ENCODE data around the gene SAP30BP. TPM values are rescaled to one million over a fixed set of nuclear protein-coding genes. Genes with fewer than 3 reads are reported as not detected.
"Not testable (repeated sequence)": the region's sequence is repeated elsewhere in the genome, so short reads cannot be mapped to it uniquely, and the experiment has no call there.

SAP30BP gene
- total RNA-seq, 1 donor: 45.8 TPM

DNA sequence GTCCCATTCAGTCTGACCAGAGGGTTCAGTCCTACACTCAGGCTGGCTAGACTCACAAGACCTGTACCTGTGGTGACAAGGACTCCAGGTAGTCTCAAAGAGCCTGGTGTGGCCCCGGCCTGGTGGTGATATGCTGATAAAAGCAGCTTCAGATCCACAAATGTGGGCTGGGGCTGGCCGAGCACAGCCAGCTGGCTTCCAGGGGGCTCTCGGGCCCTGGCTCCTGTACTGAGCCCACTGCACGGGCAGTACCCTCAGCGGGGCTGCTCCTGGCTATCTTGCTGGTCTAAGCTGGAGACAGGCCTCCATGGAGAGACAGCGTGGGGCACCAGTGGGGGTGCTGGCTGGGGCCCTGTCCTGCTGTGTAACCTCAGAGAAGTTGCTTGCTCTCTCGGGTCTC, 29.6 kb upstream of the SAP30BP start:
- TF ChIP-seq, protein P1, sequence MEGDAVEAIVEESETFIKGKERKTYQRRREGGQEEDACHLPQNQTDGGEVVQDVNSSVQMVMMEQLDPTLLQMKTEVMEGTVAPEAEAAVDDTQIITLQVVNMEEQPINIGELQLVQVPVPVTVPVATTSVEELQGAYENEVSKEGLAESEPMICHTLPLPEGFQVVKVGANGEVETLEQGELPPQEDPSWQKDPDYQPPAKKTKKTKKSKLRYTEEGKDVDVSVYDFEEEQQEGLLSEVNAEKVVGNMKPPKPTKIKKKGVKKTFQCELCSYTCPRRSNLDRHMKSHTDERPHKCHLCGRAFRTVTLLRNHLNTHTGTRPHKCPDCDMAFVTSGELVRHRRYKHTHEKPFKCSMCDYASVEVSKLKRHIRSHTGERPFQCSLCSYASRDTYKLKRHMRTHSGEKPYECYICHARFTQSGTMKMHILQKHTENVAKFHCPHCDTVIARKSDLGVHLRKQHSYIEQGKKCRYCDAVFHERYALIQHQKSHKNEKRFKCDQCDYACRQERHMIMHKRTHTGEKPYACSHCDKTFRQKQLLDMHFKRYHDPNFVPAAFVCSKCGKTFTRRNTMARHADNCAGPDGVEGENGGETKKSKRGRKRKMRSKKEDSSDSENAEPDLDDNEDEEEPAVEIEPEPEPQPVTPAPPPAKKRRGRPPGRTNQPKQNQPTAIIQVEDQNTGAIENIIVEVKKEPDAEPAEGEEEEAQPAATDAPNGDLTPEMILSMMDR (IDR thresholded peaks at IDR 0.05; ENCODE audit: insufficient read depth, low read length): no peak
- DNase-seq (ENCODE audit: low read depth): no peak

DNA sequence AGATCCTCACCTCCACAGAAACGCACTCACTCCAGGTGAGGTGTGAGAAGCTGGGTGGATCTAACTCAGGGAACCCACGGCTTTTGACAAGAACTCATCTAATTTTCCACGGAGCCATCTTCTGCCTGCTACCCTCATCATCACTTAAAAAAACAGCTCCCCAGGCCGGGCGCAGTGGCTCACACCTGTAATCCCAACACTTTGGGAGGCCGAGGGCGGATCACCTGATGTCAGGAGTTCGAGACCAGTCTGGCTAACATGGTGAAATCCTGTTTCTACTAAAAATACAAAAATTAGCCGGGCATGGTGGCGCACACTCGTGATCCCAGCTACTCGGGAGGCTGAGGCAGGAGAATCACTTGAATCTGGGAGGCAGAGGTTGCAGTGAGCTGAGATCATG, 29.1 kb upstream of the SAP30BP start:
- DNase-seq (ENCODE audit: low read depth): not testable (repeated sequence)

More for the DNA sequence above, 29.6 kb upstream of the SAP30BP start:
- no peak overlapping the region for H3K4me3 ChIP-seq (ENCODE audit: low read depth, low read length)

DNA sequence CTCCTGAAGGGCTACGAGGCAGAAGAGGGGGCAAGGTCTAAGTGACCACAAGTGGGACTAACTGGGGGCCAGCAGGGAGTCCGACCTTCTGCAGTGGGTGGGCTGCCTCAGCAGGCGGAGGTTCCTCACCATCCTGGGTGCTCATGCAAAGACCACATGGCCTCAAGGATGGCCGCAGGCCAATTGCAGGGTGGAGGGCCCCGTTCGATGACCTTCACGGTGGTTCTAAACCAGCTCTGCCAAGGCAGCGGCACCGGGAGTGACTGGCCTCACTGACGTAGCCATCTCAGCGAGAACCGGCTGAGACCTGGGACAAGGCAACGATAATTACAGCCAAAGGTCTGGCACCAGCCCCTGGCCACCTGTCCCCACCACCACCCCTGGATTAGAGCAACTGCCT, 28.2 kb upstream of the SAP30BP start:
- H3K4me3 ChIP-seq (ENCODE audit: low read depth, low read length): no peak overlapping the region
- TF ChIP-seq, protein P1 (IDR thresholded peaks at IDR 0.05; ENCODE audit: insufficient read depth, low read length): no peak
- no peak for DNase-seq (ENCODE audit: low read depth)

More for the DNA sequence above, 29.1 kb upstream of the SAP30BP start:
- H3K4me3 ChIP-seq (ENCODE audit: low read depth, low read length): not testable (repeated sequence)

DNA sequence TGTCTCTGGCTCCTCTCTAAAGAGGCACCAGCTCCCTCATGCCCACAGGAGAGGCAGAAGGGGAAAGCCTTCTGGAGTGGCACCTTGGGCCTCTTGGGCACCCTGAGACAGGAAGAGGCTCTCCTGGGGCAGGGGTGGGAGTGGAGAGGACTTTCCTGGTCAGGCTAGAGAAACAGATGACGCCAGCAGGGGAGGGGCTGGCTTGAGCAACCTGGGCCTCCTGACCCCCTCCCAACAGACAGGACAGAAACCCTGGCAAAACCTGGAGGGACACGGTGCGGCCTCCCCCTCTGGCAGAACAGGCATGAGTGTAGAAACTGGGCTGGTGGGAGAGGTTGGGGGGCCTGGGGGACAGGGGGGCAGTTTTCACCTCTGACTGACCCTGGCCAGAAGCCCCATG, 27.8 kb upstream of the SAP30BP start:
- no peak for DNase-seq (ENCODE audit: low read depth)
- no peak overlapping the region for H3K4me3 ChIP-seq (ENCODE audit: low read depth, low read length)
- TF ChIP-seq, protein P1 (IDR thresholded peaks at IDR 0.05; ENCODE audit: insufficient read depth, low read length): no peak

DNA sequence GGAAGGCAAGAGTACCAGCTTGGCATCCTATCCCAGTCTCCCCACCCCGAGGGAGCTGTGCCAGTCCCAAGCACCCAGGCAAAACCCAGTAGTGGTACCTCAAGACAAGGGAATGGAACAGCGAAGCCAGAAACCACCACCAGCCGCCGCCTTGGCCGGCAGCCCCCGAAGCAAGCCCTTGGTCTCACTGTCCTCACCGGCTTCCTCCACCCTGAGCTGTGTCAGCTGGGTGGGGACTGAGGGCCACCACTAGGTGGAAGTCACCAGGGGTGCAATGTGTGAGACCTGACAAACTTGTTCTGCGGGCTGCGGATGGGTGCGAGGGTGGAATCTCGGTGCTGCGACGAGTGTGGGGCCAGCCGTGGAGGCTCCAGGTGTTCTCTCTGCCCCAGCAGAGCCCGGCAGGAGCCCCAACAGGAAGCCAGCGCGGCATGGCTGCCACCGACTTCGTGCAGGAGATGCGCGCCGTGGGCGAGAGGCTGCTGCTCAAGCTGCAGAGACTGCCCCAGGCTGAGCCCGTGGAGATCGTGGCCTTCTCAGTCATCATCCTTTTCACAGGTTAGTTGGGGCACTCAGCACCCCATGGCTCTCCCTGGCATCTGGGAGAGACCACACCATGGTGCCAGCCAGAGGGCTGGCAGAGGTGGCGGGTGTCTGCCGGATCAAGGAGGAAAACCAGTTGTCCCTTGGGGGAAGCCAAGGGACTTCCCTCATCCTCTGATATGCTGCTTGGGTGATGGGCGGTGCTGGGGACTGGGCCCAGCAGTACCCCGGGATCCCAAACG, 27.2 kb upstream of the SAP30BP start:
- DNase-seq (ENCODE audit: low read depth): no peak
- TF ChIP-seq, protein P1 (IDR thresholded peaks at IDR 0.05; ENCODE audit: insufficient read depth, low read length): no peak
- H3K4me3 ChIP-seq (ENCODE audit: low read depth, low read length): no peak overlapping the region

DNA sequence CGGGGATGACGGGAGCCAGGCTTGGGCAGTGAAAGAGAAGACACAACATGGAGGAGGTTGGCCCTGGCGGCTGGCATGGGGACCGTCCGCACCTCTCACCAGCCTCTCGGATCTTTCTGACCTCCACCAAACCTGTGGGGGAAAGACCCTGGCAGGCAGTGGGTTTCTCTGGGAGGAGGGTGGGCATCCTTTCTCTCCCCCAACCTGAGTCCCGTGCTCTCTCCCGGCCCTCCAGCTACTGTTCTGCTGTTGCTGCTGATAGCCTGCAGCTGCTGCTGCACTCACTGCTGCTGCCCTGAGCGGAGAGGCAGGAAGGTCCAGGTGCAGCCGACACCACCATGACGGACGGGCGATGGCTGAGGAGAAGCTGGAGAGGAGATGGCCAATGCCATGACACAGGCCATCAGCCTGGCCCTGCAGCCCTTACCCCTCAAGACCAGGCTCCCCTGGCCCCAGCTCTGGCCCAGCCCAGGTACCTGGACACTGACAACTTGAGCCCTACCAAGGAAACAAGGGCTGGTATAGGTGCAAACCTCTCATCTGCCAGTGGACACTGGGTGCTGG, 26.5 kb upstream of the SAP30BP start:
- TF ChIP-seq, protein P1 (IDR thresholded peaks at IDR 0.05; ENCODE audit: insufficient read depth, low read length): no peak
- DNase-seq (ENCODE audit: low read depth): no peak
- H3K4me3 ChIP-seq (ENCODE audit: low read depth, low read length): no peak overlapping the region

DNA sequence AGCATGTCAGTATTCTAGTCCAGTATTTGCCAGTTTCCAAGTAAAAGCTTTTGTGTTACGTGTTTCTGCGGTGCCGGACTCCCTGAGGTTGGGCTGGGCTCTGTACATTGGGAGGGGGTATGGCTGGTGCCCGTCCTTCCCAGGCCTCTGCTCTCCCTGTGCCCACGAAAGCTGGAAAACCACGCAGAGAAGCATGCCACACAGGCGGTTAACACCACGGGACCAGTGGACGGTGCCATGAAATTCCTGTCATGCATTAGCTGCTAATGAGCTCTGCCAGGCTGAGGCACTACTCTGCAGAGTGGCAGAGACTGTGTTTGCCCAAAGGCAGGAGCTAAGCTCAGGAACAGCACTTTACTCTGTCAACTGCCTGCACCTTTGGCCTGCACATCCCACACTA, 25.8 kb upstream of the SAP30BP start:
- TF ChIP-seq, protein P1 (IDR thresholded peaks at IDR 0.05; ENCODE audit: insufficient read depth, low read length): no peak
- no peak for DNase-seq (ENCODE audit: low read depth)

More for the DNA sequence above, 25.8 kb upstream of the SAP30BP start:
- no peak overlapping the region for H3K4me3 ChIP-seq (ENCODE audit: low read depth, low read length)

Data from fibroblast of the aortic adventitia (primary cell).